Mammary epithelial cell (primary cell): ENCODE results near the gene RPS19BP1.

Source experiments
- EZH2 ChIP-seq: IDR thresholded peaks from 2 replicates; pipeline ENCODE4 v1.6.1; 2012; ENCODE audit warnings: low read length, inconsistent platforms, borderline replicate concordance
- TF ChIP-seq, protein P1 (sequence below), 2 donors: IDR thresholded peaks in 1 of 2; conservative IDR thresholded peaks in 1 of 2; 2 replicates each; pipeline ENCODE4 v1.5.1; 2011 to 2012; ENCODE audit warnings: inconsistent platforms in 2 of 2, low read length in 2 of 2, mild to moderate bottlenecking in 2 of 2, control low read depth in 1 of 2, low read depth in 1 of 2; ENCODE audit not compliant: insufficient read depth in 1 of 2; ENCODE audit errors: extremely low read depth in 1 of 2

DNA sequence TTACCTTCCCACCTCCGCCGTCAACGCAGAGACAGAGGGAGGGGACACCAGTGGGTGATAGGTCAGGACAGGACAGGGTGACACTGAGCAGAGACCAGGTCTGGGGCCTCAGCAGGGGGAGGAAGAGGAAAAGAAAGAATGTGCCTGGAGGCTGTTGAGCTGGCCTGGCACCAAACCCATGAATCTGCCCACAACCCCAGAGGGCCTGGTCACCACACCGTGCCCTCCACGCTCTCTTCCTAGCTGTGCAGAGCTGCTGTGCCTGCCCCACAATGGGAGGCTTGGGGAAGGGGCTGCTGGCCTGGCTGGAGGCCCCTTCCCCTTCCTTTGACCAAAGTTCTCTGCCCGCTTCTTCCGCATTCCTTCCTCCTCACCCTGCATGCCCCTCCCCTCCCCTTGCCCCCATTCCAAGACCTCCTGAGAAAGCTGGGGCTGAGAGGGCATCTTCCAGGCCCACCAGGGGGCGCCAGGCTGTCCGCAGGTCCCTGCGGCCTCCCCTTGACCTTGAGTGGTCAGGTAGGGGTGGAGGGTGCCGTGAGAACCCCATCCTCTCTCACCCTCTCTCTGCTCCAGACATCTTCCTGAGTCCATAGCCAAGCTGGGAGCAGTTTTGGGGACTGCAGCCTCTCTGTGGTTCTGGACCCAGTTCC, 27.0 kb upstream of the RPS19BP1 start:
- TF ChIP-seq, protein P1, sequence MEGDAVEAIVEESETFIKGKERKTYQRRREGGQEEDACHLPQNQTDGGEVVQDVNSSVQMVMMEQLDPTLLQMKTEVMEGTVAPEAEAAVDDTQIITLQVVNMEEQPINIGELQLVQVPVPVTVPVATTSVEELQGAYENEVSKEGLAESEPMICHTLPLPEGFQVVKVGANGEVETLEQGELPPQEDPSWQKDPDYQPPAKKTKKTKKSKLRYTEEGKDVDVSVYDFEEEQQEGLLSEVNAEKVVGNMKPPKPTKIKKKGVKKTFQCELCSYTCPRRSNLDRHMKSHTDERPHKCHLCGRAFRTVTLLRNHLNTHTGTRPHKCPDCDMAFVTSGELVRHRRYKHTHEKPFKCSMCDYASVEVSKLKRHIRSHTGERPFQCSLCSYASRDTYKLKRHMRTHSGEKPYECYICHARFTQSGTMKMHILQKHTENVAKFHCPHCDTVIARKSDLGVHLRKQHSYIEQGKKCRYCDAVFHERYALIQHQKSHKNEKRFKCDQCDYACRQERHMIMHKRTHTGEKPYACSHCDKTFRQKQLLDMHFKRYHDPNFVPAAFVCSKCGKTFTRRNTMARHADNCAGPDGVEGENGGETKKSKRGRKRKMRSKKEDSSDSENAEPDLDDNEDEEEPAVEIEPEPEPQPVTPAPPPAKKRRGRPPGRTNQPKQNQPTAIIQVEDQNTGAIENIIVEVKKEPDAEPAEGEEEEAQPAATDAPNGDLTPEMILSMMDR (conservative IDR thresholded peaks at IDR 0.05 in 1 of 2, IDR thresholded peaks at IDR 0.05 in 1 of 2; ENCODE audit: extremely low read depth in 1 of 2, insufficient read depth in 1 of 2, low read depth in 1 of 2, low read length in 2 of 2) = peak; percentile 16 to 55
- no peak for TF ChIP-seq EZH2
